ENCODE measurements around the gene RNF144B.

DNA sequence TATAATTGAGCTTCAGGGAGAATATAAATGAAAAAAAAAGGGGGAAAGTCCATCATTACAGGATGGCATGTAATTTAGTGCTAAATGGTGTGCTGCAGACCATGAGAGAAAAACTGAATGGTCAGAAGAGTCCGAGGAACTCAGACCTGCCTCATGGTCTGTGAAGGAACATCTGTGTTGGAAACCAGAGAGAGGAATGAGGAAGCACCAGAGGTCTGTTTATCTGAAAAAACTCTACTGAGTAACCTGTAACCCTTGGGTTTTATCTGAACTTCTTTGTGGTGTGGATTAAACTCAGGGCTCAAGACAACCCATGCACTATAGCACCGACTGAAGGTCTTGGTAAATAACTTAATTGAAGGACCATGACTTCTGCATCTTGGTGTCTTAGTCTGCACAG, 108.1 kb downstream of the RNF144B start:
- TF ChIP-seq, protein P1, sequence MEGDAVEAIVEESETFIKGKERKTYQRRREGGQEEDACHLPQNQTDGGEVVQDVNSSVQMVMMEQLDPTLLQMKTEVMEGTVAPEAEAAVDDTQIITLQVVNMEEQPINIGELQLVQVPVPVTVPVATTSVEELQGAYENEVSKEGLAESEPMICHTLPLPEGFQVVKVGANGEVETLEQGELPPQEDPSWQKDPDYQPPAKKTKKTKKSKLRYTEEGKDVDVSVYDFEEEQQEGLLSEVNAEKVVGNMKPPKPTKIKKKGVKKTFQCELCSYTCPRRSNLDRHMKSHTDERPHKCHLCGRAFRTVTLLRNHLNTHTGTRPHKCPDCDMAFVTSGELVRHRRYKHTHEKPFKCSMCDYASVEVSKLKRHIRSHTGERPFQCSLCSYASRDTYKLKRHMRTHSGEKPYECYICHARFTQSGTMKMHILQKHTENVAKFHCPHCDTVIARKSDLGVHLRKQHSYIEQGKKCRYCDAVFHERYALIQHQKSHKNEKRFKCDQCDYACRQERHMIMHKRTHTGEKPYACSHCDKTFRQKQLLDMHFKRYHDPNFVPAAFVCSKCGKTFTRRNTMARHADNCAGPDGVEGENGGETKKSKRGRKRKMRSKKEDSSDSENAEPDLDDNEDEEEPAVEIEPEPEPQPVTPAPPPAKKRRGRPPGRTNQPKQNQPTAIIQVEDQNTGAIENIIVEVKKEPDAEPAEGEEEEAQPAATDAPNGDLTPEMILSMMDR (IDR thresholded peaks at IDR 0.05) = no peak
- TF ChIP-seq, protein P2, sequence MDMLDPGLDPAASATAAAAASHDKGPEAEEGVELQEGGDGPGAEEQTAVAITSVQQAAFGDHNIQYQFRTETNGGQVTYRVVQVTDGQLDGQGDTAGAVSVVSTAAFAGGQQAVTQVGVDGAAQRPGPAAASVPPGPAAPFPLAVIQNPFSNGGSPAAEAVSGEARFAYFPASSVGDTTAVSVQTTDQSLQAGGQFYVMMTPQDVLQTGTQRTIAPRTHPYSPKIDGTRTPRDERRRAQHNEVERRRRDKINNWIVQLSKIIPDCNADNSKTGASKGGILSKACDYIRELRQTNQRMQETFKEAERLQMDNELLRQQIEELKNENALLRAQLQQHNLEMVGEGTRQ (CRISPR knock-in tag; IDR thresholded peaks at IDR 0.05) = no peak
- no peak for TF ChIP-seq SP1 (CRISPR knock-in tag; conservative IDR thresholded peaks at IDR 0.05)
- TF ChIP-seq, protein P3, sequence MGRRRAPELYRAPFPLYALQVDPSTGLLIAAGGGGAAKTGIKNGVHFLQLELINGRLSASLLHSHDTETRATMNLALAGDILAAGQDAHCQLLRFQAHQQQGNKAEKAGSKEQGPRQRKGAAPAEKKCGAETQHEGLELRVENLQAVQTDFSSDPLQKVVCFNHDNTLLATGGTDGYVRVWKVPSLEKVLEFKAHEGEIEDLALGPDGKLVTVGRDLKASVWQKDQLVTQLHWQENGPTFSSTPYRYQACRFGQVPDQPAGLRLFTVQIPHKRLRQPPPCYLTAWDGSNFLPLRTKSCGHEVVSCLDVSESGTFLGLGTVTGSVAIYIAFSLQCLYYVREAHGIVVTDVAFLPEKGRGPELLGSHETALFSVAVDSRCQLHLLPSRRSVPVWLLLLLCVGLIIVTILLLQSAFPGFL (CRISPR knock-in tag; IDR thresholded peaks at IDR 0.05; ENCODE audit: borderline replicate concordance) = no peak
- TF ChIP-seq, protein P4, sequence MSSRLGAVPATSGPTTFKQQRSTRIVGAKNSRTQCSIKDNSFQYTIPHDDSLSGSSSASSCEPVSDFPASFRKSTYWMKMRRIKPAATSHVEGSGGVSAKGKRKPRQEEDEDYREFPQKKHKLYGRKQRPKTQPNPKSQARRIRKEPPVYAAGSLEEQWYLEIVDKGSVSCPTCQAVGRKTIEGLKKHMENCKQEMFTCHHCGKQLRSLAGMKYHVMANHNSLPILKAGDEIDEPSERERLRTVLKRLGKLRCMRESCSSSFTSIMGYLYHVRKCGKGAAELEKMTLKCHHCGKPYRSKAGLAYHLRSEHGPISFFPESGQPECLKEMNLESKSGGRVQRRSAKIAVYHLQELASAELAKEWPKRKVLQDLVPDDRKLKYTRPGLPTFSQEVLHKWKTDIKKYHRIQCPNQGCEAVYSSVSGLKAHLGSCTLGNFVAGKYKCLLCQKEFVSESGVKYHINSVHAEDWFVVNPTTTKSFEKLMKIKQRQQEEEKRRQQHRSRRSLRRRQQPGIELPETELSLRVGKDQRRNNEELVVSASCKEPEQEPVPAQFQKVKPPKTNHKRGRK (CRISPR knock-in tag; IDR thresholded peaks at IDR 0.05; ENCODE audit: borderline replicate concordance) = no peak
- TF ChIP-seq, protein P5, sequence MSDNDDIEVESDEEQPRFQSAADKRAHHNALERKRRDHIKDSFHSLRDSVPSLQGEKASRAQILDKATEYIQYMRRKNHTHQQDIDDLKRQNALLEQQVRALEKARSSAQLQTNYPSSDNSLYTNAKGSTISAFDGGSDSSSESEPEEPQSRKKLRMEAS (CRISPR knock-in tag; IDR thresholded peaks at IDR 0.05) = no peak
- TF ChIP-seq, protein P6, sequence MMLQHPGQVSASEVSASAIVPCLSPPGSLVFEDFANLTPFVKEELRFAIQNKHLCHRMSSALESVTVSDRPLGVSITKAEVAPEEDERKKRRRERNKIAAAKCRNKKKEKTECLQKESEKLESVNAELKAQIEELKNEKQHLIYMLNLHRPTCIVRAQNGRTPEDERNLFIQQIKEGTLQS (CRISPR knock-in tag; conservative IDR thresholded peaks at IDR 0.05) = no peak
- TF ChIP-seq, protein P7, sequence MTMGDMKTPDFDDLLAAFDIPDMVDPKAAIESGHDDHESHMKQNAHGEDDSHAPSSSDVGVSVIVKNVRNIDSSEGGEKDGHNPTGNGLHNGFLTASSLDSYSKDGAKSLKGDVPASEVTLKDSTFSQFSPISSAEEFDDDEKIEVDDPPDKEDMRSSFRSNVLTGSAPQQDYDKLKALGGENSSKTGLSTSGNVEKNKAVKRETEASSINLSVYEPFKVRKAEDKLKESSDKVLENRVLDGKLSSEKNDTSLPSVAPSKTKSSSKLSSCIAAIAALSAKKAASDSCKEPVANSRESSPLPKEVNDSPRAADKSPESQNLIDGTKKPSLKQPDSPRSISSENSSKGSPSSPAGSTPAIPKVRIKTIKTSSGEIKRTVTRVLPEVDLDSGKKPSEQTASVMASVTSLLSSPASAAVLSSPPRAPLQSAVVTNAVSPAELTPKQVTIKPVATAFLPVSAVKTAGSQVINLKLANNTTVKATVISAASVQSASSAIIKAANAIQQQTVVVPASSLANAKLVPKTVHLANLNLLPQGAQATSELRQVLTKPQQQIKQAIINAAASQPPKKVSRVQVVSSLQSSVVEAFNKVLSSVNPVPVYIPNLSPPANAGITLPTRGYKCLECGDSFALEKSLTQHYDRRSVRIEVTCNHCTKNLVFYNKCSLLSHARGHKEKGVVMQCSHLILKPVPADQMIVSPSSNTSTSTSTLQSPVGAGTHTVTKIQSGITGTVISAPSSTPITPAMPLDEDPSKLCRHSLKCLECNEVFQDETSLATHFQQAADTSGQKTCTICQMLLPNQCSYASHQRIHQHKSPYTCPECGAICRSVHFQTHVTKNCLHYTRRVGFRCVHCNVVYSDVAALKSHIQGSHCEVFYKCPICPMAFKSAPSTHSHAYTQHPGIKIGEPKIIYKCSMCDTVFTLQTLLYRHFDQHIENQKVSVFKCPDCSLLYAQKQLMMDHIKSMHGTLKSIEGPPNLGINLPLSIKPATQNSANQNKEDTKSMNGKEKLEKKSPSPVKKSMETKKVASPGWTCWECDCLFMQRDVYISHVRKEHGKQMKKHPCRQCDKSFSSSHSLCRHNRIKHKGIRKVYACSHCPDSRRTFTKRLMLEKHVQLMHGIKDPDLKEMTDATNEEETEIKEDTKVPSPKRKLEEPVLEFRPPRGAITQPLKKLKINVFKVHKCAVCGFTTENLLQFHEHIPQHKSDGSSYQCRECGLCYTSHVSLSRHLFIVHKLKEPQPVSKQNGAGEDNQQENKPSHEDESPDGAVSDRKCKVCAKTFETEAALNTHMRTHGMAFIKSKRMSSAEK (CRISPR knock-in tag; IDR thresholded peaks at IDR 0.05; ENCODE audit: borderline replicate concordance) = no peak
- no peak for TF ChIP-seq JUN (CRISPR knock-in tag; IDR thresholded peaks at IDR 0.05)
- no peak for TF ChIP-seq SMAD3 (CRISPR knock-in tag; IDR thresholded peaks at IDR 0.05; ENCODE audit: borderline replicate concordance)
- TF ChIP-seq NR2C2 (CRISPR knock-in tag; IDR thresholded peaks at IDR 0.05) = no peak
- TF ChIP-seq ATF1 (CRISPR knock-in tag; IDR thresholded peaks at IDR 0.05) = no peak

Data from WTC11 (cell line).